ENCODE data around the gene EGFL6. TPM values are rescaled to one million over a fixed set of nuclear protein-coding genes. Genes with fewer than 3 reads are reported as not detected.
"Not testable (repeated sequence)": the region's sequence is repeated elsewhere in the genome, so short reads cannot be mapped to it uniquely, and the experiment has no call there.

The EGFL6 gene
- total RNA-seq, 2 experiments from 2014 or later, result 0.19 to 0.21 TPM

GRCh38 chrX:13673016-13673415, 103.6 kb downstream of the EGFL6 start:
- no peaks in the 10 kb centered on the region for H3K27me3 Mint-ChIP-seq
- POLR2A ChIA-PET, result no interaction called here
- peaks cover 9% of the 10 kb centered on the region for H3K36me3 Mint-ChIP-seq (ENCODE audit: low read depth)
- no peaks in the 10 kb centered on the region for H3K9me3 Mint-ChIP-seq (ENCODE audit: low read depth)
- DNase-seq, result no peak
- H3K4me1 Mint-ChIP-seq, result peaks cover 11% of the 10 kb centered on the region
- CTCF ChIA-PET, result no interaction called here
- H3K4me3 Mint-ChIP-seq, result no peak overlapping the region
- ATAC-seq, result no peak
- H3K27ac Mint-ChIP-seq, result no peak overlapping the region
- intact Hi-C loops (cut with DNase I, micrococcal nuclease), result no loop called here

GRCh38 chrX:13676885-13677284, 107.5 kb downstream of the EGFL6 start:
- CTCF ChIA-PET, result no interaction called here
- H3K4me1 Mint-ChIP-seq, result no peaks in the 10 kb centered on the region
- DNase-seq (no peak), ATAC-seq (no peak)
- intact Hi-C loops (cut with DNase I, micrococcal nuclease), result no loop called here
- H3K36me3 Mint-ChIP-seq (ENCODE audit: low read depth), result no peaks in the 10 kb centered on the region
- H3K27me3 Mint-ChIP-seq, result no peaks in the 10 kb centered on the region
- H3K4me3 Mint-ChIP-seq, result no peak overlapping the region
- POLR2A ChIA-PET, result no interaction called here
- no peak overlapping the region for H3K27ac Mint-ChIP-seq
- no peaks in the 10 kb centered on the region for H3K9me3 Mint-ChIP-seq (ENCODE audit: low read depth)

- intact Hi-C loops (cut with DNase I, micrococcal nuclease), result loop anchor here in 1 of 2 experiments (10.0 kb wide), 1 partner anchor 605 kb away; no protein-coding TSS in a partner anchor
- not testable (repeated sequence) for H3K4me3 Mint-ChIP-seq, ATAC-seq
These were observed 110.3 kb downstream of the EGFL6 start for GRCh38 chrX:13679700-13680099.

GRCh38 chrX:13681595-13681994, 112.2 kb downstream of the EGFL6 start:
- POLR2A ChIA-PET, result no interaction called here
- no peak for DNase-seq
- peaks cover 16% of the 10 kb centered on the region for H3K4me1 Mint-ChIP-seq
- H3K4me3 Mint-ChIP-seq, result no peak overlapping the region
- H3K27me3 Mint-ChIP-seq, result no peaks in the 10 kb centered on the region
- H3K36me3 Mint-ChIP-seq (ENCODE audit: low read depth), result no peaks in the 10 kb centered on the region
- no peak for ATAC-seq
- no peaks in the 10 kb centered on the region for H3K9me3 Mint-ChIP-seq (ENCODE audit: low read depth)
- H3K27ac Mint-ChIP-seq, result no peak overlapping the region
- intact Hi-C loops (cut with DNase I, micrococcal nuclease), result loop anchor here in 1 of 2 experiments (10.0 kb wide), 1 partner anchor 607 kb away; no protein-coding TSS in a partner anchor
- CTCF ChIA-PET, result no interaction called here

More at GRCh38 chrX:13679700-13680099, 110.3 kb downstream of the EGFL6 start:
- POLR2A ChIA-PET; H3K27ac Mint-ChIP-seq; H3K9me3 Mint-ChIP-seq (ENCODE audit: low read depth); H3K36me3 Mint-ChIP-seq (ENCODE audit: low read depth); CTCF ChIA-PET; DNase-seq; H3K27me3 Mint-ChIP-seq; H3K4me1 Mint-ChIP-seq: not testable (repeated sequence)

Small RNA genes within 50 kb of the gene (microRNA-seq; reads per million reads assigned to microRNA genes)
- gene MIR6086 (ENCODE audit: borderline replicate concordance), result not detected

Other genes with a start within 250 kb of the EGFL6 start
- gene ATXN3L, start 249.5 kb upstream of the EGFL6 start, total RNA-seq, result not detected
- 1 to 10 TPM; 1.9 to 2.3 TPM for gene TCEANC, start 83.5 kb downstream of the EGFL6 start, total RNA-seq
- 10 to 100 TPM; 24.9 to 31.4 TPM for gene RAB9A, start 119.5 kb downstream of the EGFL6 start, total RNA-seq
- gene TRAPPC2, start 165.0 kb downstream of the EGFL6 start, total RNA-seq, result 10 to 100 TPM; 10.3 to 16.4 TPM
- gene OFD1, start 165.1 kb downstream of the EGFL6 start, total RNA-seq, result 10 to 100 TPM; 28.0 to 32.4 TPM
- under 1 TPM in 1 of 2 experiments, not detected in 1; 0.14 TPM for gene GPM6B, start 247.5 kb downstream of the EGFL6 start, total RNA-seq

All from activated CD4-positive, alpha-beta T cell treated with anti-CD3 and anti-CD28 coated beads for 36 hours (primary cell).